Fibroblast of skin of right quadriceps (primary cell): ENCODE data around the gene ASAH2.
"Not testable (repeated sequence)": the region's sequence is repeated elsewhere in the genome, so short reads cannot be mapped to it uniquely, and the experiment has no call there.

Source experiments
- DNase-seq: peaks from one replicate; pipeline ENCODE4 v3.0.0-alpha.2; 2013

Gene ASAH2

DNA sequence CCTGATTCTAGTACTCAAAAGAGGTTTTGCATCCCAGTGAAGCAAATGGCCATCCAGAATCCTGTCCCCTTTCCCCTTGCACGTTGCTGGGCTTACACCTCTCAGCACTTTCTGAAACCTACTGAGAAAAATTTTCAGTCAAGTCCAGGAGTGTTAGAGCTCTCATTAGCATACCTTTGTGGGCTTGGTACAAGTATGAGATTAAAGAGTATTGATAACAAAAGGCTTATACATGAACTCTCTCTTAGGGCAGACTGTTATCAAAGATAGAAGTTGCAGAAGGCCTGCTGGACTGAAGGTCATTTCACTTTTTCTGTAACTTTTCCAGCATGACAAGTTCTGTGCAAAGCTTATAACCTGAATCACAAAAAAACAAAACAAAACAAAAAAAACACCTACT lies at the start of gene ASAH2:
Gene ASAH2, minus strand, starts transcription at position 123 of the 400 bp plus-strand sequence. CDS start 2,906 bp downstream, outside the sequence.
- no peak for DNase-seq

DNA sequence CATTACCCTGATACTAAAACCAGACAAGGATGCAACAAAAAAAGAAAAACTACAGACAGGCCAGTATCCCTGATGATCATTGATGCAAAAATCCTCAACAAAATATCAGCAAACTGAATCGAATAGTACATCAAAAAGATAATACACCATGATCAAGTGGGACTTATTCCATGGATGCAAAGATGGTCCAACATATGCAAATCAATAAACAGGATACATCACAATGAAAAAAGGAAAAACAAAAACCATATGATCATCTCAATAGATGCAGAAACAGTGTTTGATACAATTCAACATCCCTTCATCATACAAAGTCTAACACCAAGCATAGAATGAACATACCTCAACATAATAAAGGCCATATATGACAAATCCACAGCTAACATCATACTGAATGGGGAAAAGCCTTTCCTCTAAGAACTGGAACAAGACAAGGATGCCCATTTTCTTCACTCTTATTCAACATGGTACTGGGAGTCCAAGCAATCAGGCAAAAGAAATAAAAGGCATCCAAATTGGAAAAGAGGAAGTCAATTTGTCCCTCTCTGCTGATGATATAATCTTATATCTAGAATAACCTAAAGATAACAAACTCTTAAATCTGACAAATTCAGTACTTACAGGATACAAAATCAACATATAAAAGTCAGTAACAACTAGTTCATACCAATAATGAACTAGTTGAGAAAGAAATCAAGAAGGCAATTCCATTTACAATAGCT lies 48.8 kb upstream of the ASAH2 start:
- no peak for DNase-seq

DNA sequence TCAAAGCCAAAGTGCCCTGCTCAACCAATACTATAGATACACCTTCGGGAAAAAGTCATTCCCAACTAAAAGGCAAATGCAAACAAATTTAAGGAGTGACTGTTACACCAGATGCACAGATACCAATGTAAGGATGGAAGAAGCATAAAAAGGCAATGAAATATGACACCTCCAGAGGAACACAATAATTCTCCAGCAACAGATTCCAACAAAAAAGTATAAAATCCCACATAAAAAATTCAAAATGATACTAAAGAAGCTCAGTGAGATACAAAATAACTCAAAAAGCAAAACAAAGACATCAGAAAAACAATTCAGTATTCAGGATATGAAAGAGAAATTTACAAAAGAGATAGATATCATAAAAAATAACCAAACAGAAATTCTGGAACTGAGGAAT lies 44.1 kb upstream of the ASAH2 start:
- no peak for DNase-seq

DNA sequence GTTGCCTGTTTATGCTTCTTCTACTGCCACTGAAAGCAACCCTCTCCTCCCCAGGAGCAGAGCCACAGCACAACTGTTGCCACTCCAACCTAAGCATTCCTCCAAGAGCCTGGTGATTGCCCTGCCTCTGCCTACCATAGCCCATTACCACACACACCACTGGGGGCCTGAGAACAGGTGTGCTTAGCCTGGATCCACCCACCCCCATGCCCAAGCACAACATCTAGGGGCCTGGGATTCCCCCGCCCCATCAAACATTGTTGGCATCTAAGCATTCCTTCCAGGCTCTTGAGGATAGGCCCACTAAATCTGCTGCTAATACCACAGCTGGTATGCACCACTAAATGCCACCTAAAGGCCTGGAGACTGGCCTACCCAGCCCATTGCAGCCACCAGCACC lies 43.3 kb upstream of the ASAH2 start:
- DNase-seq = no peak

DNA sequence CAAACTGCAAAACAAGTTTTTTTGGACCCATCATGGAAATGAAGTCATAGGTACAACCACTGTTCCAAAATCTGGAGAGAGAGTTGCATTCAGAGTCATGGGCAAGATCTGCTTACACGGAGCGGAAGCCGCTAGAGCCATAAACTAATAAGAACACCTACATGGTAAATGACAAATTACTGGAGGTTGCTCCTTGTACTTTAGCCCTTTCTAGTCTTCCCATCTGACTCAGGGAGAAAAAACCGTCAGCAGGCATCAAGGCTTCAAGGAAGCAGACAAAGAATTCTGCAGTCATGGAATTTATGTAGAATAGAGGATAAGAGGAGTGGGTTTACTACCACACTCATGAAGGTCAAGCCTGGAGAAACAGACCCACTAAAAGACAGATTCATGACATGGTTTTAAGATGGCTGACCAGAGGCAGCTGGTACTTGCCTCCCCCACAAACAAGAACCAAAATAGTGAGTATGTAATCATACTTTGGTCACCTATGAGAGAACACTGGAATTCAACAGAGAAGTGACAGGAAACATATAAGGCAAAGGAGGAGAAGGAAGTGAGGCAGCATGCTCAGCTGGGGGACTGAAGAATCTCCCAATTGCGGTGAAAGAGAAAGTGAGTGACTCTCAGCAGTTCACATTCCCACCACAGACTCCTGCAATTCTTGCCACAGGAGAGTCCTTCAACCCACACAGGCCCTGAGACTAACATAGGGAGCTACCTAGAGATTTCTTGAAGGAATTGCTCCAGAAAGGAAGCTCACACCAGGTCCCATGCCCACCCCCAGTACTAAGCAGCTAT lies 42.4 kb upstream of the ASAH2 start:
- no peak for DNase-seq

DNA sequence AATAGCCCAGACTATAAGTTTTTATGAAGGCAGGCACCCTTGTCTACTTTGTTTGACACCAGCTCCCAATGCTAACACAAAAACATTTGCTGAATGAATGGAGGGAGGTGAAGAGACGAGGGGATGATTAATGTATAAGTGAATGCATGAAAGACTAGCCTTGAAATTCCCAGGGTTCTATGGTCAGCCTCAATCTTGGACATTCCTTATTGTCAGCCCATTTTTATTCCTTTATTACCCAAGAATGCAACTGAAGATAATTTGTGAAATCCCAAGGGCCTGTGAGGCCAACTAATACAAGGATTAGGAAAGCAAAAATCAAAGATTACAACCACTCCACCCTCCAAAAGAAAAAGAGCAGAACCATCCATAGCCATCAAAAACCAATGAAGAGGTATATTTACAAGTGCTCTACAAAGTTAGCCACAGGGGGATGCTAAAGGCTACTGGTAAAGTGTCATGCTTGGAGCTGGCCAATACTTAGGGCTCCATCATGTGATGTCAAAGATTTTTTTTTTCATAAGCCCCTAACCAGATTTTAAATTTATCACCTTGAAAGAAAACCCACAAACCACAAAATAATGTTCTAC lies 40.0 kb upstream of the ASAH2 start:
- peak; percentile 31 for DNase-seq

DNA sequence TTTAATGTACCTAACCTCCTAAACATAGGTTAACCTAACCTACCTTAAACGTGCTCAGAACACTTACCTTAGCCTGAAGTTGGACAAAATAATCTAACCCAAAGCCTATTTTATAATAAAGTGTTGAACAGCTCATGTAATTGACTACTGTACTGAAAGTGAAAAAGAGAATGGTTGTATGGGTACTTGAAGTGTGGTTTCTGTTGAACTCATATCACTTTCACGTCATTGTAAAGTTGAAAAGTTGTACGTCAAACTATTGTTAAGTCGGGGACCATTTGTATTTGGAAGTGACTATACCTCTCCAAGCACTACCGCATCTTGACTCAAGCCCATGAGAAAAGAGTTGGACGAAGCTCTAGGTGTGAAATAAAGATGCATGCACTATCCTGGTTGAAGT lies 37.9 kb upstream of the ASAH2 start:
- no peak for DNase-seq

DNA sequence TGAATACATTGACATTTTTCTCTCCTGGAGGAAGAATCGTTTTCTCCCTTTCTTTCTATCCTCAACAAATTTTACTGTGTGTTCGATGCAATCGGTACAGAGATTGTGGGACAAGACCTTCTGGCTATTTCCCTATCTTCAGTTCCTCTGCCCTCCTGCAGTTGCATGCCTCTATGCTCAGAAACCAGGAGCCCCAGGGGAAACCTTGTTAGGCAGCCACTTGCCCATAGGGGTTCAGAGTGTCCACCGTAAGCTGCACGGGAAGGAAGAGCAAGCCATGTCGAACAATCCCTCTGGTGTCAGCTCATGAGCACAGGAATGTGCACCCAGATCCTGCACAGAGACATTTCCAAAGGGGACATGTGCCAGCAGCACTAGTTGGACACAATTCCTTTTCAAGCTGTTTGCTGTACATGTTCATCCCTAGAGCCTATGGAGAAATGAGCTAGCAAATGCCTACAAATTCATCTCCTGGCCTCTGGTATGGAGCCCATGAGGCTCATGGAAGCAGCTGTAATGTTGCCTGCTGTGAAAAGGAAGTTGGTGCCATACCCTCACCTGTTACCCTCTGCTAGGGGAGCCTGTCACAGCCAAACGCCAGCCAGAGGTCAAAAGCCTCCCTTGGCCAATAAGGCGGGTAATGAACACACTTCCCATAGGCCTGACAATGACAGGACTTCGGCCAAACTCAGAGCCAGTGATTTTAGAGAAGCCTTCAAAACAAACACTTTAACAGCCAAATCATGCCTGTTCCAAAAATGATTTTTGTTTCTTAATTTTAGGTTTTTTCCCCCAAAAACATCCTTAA lies 35.9 kb upstream of the ASAH2 start:
- no peak for DNase-seq

DNA sequence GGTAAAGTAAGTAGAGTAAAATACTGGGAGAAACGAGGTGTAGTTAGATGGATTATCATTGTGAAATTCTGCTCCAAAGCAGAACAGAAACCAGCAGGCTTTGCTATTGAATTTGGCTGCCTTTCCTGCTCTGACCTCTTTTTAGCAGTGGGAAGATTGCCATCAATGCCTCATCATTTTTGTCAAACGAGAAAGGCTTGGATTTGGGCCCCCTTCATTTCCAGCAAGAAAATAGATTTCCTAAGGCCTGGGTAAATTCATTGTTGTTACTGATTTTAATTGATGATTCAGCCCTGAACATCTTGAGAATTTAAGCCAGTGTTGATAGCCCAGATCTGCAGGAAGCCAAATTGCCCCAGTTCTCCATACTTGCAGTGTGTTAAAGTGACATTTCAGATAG lies 35.2 kb upstream of the ASAH2 start:
- DNase-seq = peak; percentile 82

DNA sequence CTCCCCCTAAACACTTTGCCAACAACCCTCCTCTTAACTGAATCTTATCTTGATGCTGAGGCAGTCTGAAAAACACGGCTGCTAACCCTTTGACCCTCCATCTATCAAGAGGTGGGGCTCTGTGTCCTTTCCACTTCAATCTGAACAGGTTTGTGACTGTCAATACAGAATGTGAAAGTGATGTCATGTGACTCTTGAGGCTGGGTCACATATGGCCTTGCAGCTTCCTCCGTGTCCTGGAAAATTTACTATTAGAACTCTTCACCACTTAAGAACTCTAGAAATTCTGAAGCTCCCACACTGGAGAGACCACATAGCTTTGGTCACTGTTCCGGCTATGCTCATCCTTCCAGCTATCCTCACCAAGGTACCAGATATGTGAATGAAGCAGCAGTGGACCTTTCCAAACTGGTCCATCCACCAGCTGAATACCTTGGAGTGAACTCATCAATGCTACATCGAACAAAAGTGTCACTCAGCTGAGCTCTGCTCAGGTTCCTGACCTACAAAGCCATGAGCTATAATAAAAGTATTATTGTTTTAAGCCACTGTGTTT lies 30.7 kb upstream of the ASAH2 start:
- DNase-seq = no peak

DNA sequence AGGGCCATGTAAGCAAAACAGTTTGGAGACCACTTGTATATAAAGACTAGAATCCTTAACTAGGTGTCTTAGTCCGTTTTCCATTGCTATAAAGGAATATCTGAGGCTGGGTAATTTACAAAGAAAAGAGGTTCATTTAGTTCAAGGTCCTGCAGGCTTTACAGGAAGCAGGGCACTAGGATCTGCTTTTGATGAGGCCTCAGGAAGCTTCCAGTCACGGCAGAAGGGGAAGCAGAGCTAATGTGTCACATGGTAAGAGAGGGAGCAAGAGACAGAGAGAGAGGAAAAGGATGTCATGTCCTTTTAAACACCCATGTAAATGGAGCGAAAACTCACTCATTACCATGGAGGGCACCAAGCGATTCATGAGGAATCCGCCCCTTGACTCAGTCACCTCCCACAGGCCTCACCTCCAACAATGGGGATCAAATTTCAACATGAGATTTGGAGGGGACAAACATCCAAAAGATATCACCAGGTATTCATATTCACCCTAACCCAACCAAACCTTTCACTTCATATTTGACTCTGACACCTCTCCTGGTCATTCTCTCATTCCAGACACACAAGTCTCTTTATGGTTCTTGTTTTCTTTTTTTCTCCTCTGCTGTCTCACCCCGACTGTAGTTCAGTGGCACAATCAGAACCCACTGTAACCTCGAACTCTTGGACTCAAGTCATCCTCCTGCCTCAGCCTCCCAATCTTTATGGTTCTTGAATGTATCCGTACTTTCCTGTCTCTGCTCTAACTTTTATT lies 30.1 kb upstream of the ASAH2 start:
- DNase-seq = no peak

DNA sequence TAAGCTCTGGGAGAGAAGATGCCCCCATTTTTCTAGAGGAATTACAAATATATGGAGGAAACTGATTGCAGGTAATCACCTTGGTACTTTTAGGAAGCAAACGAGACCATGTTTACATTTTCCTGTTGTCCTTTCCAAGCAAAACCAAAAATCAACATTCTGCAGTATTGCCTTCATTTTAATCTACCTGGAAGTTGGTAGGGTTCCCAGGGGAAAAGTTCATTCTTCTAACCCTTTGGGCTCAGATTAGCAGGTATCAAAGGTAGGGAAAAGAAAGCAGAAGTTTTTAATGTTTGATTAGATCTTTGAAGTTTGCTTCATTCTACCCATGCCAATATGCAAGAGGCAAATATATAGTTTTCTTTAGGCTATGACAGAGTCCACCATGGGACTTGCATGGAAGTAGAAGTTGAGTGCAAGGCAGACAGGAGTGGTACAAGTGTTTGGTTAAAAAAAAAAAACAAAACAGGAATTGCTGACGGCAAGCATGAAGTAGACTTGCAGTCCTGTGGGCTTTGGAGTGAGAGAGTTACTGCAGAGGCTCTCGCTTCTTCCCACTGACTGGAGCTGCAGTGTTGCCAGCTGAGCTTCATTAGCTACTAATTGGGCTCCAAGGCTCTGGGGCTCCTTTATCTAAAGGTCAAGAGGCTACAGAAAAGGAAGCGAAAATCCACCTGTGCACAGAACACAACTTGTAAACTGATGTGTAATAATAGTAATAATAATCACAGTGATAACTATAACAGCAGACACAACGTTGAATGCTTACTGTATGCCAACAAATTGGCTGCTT lies 28.9 kb upstream of the ASAH2 start:
- no peak for DNase-seq

DNA sequence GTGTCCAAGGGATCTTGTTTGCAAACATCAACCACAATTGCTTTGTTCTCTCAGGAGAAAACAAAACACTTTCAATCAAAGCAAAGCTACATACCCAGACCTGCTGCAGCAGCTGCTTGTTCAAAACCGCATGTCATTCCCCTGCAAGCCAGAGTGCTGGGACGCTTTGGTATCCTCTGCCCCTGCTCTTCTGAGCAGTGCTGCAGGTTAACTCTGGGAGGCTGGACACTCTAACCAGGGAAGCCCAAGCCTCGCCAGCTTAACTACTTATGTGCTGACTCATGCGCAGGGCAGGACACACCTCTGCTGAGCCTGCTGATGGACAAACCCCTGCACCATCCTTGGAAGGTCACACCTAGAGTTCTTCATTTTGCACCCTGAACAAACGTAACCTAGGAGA lies 28.2 kb upstream of the ASAH2 start:
- no peak for DNase-seq

DNA sequence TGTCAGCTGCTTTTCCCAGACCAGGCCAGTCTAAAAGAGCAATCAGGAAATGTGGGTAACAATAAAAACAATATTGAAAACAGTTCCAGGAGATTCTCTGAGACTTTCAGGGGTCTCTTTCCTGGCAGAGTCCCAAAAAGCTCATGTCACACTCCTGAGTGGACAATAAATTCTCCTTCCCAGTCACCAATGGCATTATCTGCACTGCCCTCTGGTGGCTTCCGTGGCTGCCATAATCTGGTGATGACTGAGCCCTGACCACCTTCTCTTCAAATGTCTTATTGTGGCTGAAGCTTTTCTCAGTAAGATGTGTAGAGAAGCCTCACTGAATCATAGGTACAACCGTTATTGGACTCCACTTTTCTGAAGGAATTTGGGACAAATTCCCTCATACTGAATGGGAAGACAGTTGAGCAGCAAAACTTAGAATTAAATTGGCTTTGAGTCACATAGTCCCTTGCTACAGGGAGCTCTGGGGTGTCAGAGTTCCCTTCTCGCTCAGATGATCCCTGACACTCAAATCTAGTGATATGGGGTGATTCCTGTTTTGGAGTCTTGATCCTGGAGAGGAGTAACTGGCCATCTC lies 24.4 kb upstream of the ASAH2 start:
- DNase-seq = peak; percentile 6

DNA sequence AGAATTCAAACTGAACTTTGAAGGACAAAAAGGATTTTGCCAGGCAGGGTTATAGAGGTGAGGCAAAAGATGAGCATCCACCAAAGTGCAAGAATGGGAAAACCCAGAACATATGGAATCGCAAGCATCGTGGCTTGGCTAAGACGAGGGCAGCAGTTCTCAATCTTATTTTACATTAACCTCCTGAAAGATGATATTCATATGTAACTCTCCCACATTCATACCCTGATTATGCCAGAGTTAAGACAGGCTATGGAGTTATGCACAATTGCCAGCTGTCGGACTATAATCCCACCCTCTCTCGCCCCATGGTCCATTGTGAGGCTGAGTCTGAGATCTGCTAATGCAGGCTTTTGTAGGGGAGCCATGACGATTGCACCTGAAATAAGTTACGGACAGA lies 21.2 kb upstream of the ASAH2 start:
- DNase-seq = no peak

DNA sequence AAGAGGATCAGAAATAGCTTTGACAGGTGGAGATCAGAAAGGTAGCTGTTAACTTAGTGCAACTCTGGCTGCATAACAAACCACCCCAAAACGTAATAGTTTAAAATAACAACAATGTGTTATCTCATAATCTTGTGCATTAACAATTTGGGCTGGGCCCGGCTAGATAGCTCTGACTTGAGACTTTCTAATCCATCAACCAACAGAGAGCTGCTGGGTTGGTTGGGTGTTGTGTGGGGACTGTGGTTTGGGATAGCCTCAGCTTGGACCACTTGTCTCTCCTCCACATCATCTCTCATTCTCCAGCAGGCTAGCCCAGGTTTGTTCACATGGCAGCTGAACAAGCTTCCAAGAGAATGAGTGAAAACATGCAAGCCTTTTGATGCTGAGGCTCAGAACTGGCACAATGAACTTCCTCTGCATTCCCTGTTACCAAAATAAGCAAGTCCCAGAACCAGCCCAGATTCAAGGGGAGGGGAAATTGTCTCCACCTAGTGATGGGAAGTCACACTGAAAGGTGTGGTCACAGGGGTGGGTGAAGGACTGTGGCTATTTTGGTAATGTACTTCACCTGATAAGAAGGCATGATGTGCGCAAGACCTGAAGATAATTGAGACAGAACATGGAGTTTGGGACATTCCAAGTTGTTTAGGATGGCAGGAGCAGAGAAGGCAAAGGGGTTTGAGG lies 20.4 kb upstream of the ASAH2 start:
- DNase-seq = no peak

DNA sequence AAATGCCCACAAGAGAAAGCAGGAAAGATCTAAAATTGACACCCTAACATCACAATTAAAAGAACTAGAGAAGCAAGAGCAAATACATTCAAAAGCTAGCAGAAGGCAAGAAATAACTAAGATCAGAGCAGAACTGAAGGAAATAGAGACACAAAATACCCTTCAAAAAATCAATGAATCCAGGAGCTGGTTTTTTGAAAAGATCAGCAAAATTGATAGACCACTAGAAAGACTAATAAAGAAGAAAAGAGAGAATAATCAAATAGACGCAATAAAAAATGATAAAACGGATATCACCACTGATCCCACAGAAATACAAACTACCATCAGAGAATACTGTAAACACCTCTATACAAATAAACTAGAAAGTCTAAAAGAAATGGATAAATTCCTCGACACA lies 16.6 kb upstream of the ASAH2 start:
- not testable (repeated sequence) for DNase-seq

DNA sequence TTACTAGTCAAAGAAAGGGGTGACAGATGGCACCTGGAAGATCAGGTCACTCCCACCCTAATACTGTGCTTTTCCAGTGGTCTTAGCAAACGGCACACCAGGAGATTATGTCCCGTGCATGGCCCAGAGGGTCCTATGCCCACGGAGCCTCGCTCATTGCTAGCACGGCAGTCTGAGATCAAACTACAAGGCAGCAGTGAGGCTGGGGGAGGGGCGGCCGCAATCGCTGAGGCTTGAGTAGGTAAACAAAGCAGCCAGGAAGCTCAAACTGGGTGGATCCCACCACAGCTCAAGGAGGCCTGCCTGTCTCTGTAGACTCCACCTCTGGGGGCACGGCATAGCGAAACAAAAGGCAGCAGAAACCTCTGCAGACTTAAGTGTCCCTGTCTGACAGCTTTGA lies 11.3 kb upstream of the ASAH2 start:
- not testable (repeated sequence) for DNase-seq

DNA sequence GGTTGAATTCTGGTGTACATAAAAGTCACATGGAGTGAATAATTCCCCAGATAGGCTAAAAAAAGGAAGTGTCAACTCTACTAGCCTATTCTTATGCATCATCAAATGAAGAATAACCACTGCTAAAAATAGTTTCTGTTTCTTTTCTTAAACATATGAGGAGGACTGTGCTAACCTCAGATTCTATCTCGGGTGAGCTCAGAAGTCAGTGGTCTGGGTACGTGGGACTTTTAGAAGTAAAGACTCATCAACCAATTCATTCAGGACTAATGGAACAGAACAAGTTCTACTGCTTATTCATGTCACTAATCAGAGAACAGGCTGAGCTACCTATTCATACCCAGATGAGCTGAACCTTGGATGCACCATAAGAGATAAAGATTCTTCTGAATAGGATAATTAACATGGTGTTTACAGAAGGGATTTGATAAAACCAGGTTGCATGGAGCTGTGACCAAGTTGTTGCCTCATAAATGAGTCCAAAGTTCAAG lies 9.5 kb upstream of the ASAH2 start:
- no peak for DNase-seq

DNA sequence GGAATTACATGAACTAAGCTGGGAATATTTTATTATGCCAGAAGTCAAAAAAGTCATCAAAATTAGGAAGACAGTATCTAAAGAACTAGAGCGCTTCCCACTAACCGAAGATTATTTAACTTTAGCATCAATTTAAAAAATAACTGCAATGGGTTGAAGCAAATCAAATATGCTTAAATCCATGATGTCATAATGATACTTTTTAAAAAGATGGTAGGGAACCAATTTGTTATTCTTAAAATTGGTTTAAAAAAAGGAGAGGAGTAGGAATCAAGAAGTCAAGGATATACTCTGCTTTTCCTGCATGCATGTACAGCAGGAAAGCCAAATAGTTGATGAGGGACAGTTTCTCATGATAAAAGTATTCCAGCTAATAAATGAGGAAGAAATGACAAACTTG lies 3.2 kb upstream of the ASAH2 start:
- DNase-seq = no peak
